Vagina (tissue), 2 donors: ENCODE results near the gene C11orf58.

ENCODE experiments used
- POLR2A ChIP-seq, 2 donors: fragments of 450-650 bp; IDR thresholded peaks; one replicate each; pipeline ENCODE4 v1.6.1; 2017; ENCODE audit warnings: antibody characterized with exemption in 2 of 2, mild to moderate bottlenecking in 2 of 2, moderate library complexity in 2 of 2
- POLR2AphosphoS5 ChIP-seq, 2 donors: sonication (generic); formaldehyde crosslinking; IDR thresholded peaks; one replicate each; pipeline ENCODE4 v1.9.0; 2017; ENCODE audit warnings: antibody characterized with exemption in 2 of 2, mild to moderate bottlenecking in 2 of 2, low read depth in 1 of 2; ENCODE audit not compliant: insufficient read depth in 1 of 2

DNA sequence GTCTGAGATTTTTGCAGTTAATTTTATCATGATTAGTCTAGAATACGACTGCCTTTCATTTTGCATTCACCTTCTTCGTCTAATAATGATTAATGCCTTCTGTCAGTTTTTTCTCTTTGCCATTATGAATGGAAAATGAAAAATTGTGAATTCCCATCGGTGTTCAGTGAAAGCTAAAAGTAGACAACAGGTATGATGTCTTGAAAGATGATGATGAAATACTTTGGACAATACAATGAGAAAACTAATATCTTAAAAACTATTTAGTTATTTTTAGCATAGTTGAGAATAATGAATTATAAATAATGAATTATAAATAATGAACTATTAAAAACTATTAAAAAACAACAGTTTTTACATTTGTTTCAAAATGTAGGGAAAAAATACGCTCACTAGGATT is 5.0 kb downstream of the C11orf58 start:
- no peak for TF ChIP-seq POLR2AphosphoS5 (IDR thresholded peaks at IDR 0.05; ENCODE audit: insufficient read depth in 1 of 2, low read depth in 1 of 2)
- TF ChIP-seq POLR2A (IDR thresholded peaks at IDR 0.05), result no peak
